ENCODE measurements around the gene PIGL.

Gene PIGL

DNA sequence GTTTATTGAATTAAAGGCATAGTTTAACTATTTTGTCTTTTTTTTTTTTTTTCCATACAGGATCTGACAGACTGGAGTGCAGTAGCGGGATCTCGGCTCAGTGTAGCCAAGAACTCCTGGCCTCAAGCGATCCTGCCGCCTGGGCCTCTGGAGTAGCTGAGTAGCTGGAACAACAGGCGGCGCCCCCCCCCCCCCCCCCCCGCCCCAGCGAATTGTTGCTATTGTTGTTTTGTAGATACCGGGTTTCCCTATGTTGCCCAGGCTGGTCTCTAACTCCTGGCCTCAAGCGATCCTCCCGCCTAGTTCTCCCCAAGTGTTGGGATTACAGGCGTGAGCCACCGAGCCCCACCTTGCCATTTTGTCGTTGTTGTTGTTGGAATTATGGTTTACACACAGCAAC, 137.6 kb downstream of the PIGL start:
- FAIRE-seq = no peak

- FAIRE-seq = no peak
Observed at GRCh38 chr17:16358394-16358793, 141.4 kb downstream of the PIGL start.

DNA sequence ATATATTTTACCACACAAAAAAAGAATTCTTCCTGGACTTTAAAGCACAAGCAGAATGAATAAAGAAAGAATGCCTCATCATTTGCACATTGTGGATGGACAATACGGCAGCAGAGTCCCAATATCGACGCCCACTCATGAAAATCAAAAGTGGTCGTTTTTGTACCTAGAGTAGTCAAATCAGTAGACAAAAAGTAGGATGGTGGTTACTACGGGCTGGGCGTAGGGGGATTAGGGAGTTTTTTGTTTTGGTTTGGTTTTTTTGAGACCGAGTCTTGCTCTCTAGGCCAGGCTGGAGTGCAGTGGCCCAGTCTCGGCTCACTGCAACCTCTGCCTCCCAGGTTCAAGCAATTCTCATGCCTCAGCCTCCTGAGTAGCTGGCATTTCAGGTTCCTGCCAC, 144.9 kb downstream of the PIGL start:
- FAIRE-seq = no peak

- FAIRE-seq = no peak
Observed at GRCh38 chr17:16363749-16364536, 146.9 kb downstream of the PIGL start.

DNA sequence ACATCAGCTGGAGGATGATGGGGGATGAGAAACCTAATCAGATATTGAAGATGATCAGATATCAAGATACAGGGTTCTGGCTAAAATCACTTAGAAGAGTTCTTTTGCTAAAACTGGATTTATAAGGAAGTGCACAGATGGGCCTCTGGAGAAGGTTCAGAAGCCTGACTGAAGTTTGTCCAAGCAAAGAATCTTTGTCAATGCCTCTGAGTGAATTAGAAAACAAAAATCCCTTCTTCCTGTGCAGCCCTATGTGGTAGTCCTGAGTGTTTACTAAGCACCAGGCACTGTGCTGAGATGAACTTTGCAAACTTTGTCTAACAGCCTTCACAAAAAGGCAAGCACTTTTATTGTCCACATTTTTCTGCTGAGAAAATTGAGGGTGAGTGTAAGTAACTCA, 147.6 kb downstream of the PIGL start:
- no peak for FAIRE-seq

GRCh38 chr17:16371742-16372141, 154.7 kb downstream of the PIGL start:
- no peak for FAIRE-seq

- FAIRE-seq = no peak
Observed at GRCh38 chr17:16374146-16374938, 157.3 kb downstream of the PIGL start.
